ENCODE measurements around the gene ATP6V1B1.

ATP6V1B1 gene

GRCh38 chr2:70927138-70927537 is 8.6 kb upstream of the ATP6V1B1 start:
- DNase-seq (ENCODE audit: low read depth, low spot score): no peak

DNA sequence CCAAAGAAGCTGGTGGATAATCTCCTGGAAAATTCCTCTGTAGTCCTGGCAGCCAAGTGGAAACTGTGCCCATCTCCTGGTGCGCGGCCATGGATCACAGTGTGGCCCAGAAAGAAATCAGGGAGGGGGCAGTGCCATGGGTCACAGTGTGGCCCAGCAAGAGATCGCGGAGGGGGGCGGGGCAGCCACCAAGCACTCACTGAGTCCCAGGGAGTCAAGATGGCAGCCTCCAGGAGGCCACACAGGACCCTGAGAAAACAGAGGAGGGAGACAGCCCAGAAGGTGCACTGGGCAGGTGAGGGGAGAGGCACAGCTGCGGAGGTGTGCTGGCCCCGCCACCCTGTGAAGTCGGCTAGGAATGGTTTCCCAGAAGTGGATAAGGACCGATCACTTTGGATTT is 8.1 kb upstream of the ATP6V1B1 start:
- DNase-seq (ENCODE audit: low read depth, low spot score): no peak

DNA sequence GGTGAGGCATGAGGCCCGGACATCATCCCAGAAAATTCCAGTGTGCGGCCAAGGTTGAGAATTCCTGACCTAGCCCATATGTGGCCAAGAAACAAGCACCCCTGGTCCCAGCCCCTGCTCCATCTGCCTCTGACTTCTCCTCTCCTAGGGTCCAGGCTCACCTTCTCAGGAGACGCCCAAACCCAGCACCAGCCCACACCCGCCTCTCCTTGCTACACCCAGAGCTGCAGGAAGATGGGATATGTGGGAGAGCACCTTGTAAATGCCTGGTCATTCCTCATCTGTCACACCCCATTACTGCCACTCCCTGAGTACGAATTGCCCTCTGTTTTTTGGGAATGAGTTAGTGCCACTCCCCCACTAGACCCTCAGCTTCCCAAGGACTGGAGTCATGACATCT is 7.3 kb upstream of the ATP6V1B1 start:
- no peak for DNase-seq (ENCODE audit: low read depth, low spot score)

- DNase-seq (ENCODE audit: low read depth, low spot score): no peak
Measured at GRCh38 chr2:70930371-70931329, 5.0 kb upstream of the ATP6V1B1 start.

GRCh38 chr2:70931376-70932000 is 4.2 kb upstream of the ATP6V1B1 start:
- DNase-seq (ENCODE audit: low read depth, low spot score): no peak

DNA sequence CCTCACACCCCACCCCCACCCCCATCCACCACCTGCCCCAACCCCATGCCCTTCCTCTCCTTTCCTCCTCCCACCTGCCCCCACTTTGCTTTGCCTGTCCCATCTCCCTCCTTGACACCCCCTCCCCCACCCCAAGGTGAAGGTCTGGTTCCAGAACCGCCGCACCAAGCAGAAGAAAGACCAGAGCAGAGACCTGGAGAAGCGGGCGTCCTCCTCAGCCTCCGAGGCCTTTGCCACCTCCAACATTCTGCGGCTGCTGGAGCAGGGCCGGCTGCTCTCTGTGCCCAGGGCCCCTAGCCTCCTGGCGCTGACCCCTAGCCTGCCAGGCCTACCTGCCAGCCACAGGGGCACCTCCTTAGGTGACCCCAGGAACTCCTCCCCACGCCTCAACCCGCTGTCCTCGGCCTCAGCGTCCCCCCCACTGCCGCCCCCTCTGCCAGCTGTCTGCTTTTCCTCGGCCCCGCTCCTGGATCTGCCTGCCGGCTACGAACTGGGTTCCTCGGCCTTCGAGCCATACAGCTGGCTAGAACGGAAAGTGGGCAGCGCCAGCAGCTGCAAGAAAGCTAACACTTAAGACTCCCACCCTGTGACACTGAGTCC is 3.0 kb upstream of the ATP6V1B1 start:
- no peak for DNase-seq (ENCODE audit: low read depth, low spot score)

GRCh38 chr2:70934981-70935380 is 719 bp upstream of the ATP6V1B1 start:
- no peak for DNase-seq (ENCODE audit: low read depth, low spot score)

DNA sequence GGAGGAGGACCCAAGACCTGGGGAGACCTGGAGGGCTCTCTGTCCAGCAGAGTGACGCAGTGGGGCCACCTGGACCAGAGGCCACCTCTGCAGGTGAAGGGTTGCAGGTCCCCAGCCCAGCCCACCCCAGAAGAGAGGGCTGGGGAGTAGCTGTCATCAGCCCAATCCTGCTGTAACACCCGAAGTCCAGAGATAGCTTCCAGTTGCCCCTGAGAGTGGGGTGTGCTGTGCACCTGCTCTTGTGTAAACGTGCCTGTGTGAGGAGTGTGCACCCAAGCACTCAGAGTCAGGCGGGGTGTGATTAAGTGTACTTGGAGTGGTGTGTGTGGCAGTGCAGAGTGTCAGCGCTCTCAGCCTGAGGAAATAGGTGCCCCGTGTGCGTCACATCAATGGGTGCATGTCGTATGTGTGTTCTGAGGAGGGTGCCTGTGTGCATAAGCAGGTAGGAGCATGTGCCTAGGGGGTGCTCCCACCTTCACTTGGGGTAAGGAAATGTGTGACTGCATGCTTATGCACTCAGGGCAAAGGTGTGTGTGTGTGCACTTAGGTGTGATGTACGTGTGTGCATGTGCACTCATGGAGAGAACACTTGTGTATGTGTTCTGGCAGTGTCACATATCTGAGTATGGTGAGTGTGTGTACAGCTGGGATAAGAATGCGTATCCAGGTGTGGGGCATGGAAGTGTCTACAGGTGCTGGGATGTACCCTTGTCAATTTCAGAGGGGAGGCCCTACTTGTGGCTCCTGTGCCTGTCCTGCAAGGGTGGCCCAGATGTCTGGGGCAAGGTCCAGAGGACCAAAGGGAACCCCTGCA is 672 bp downstream of the ATP6V1B1 start:
- no peak for DNase-seq (ENCODE audit: low read depth, low spot score)

DNA sequence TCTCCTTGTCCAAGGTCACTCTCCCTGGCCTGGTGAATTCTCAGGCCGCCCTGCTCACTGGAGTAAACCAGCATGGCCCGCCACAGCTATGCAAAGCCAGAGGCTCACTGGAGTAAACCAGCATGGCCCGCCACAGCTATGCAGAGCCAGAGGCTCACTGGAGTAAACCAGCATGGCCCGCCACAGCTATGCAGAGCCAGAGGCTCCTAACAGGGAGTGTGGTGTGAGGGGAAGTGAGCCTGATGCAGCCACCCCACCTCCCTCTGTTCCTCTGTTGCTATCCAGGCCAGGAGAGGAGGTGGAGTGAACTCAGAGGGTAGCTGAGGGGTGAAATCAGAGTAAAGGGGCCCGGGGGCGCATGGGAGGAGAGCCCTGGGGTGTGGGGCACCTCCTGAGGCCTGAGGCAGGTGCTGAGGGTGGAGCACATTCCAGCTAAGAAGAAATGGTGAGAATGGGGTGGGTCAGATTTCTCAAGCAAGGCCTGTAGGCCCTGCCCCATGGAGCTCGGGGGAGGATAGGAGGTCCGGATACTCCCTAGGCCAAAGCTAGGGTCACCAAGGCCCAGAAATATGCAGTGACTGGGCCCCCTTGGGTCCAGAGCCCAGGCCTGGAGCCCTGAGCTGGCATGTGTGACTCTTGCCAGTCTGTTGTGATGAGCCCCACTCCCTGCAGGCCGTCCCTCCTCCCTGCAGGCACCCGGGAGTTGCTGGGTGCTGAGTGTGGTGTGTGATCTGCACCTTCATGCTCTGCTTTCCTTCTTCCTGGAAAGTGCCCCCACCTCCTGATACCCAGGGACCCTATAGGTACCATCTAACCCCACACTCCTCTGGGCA is 1.5 kb downstream of the ATP6V1B1 start:
- DNase-seq (ENCODE audit: low read depth, low spot score): no peak

- no peak for DNase-seq (ENCODE audit: low read depth, low spot score)
Measured at GRCh38 chr2:70937866-70938585, 2.3 kb downstream of the ATP6V1B1 start.

DNA sequence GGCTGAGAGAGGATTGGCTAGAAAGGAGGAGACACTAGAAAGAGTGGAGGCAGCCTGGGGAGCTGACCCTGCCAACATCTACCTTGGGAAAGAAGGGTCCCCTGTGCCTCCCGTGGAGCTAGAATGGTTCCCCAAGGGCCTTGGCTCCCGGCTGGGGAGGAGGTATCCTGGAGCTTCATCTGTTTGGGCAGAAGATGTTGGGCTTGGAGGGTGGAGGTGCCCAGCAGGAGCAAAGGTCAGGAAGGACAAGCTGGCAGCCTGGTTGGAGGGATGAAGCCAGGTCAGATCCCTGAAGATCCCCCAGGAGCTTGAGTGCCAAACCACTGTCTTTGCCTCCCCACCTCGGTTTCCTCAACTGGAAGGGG is 2.9 kb downstream of the ATP6V1B1 start:
- DNase-seq (ENCODE audit: low read depth, low spot score): no peak

GRCh38 chr2:70939001-70939838 is 3.5 kb downstream of the ATP6V1B1 start:
- no peak for DNase-seq (ENCODE audit: low read depth, low spot score)

DNA sequence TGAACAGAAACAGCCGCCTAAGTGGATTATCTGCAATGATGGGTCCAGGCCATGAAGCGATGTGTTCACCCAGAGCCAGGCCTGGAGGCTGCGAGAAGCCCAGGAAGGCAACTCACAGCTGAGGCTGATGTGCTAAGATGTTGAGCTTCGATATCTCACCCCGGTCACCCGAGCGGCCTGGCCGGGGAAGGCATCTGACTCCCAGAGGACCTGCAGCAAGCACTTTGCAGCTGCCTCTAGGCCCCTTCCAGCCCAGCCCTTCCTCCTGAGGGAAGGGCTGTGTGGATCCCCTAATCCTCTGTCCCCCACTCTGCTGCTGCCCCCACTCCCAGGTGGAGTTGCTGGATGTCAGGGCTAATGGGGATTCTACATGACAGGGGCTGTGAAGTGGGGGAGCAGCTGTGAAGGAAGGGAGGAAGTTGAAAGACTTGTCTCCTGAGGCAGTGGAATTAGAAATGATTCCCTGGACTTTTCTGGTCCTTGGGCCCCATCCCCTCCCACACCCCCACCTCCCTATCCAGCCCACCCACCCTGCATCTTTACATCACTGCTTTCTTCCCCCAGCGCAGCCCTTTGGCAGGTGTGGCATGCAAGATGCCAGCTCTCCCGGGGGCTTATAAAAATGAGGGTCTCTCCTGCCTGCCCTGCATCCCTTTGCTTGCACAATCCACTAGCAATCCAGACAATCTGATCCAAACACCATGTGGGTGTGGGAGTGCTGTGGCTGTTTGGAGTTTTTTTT is 4.3 kb downstream of the ATP6V1B1 start:
- no peak for DNase-seq (ENCODE audit: low read depth, low spot score)

- DNase-seq (ENCODE audit: low read depth, low spot score): no peak
Measured at GRCh38 chr2:70941186-70941585, 5.5 kb downstream of the ATP6V1B1 start.

GRCh38 chr2:70941701-70942100 is 6.0 kb downstream of the ATP6V1B1 start:
- DNase-seq (ENCODE audit: low read depth, low spot score): no peak

DNA sequence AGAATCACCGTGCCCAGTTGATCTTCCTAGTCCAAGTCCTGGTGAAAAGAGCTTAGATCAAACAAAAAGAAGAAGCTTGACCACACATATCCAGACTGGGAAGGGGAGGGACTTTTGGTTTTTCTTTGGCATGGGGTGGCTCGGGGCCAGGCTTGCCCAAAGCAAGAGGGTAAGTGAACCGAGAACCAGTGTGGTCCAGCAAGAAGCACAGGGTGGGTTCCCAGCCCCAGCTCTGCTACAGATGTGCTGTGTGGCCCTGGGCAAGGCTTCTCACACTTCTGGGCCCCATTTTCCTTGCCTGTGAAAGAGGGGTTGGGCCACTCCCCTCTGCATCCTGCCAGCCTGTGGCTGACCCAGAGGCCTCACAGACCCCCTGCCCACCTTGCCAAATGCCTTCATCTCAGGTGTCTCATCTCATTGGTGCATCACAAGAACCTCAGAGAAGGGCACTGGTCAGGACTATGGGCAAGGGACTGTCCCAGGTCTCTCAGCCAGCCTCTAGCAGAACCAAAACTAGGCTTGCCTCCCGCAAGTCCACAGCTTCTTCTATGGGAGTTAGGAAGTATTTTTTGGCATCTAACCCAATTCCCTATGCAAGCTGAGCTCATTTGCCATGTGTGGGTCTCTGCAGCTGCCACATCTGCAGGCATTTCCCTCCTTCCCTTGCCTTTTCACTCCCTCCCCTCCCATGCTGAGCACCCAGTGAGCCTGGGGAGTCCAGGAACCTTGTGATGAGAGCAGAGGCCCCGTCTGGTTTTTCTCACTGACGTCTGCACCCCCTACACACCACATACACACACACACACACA is 6.9 kb downstream of the ATP6V1B1 start:
- DNase-seq (ENCODE audit: low read depth, low spot score): no peak

- no peak for DNase-seq (ENCODE audit: low read depth, low spot score)
Measured at GRCh38 chr2:70943205-70943871, 7.6 kb downstream of the ATP6V1B1 start.
